Hematopoietic multipotent progenitor cell treated with erythropoietin and hydrocortisone succinate and interleukin-3 and kit ligand, for 17 days (in vitro differentiated cells): ENCODE data around the gene DLK2.
"Not testable (repeated sequence)": the region's sequence is repeated elsewhere in the genome, so short reads cannot be mapped to it uniquely, and the experiment has no call there.

ENCODE experiments used
- DNase-seq: peaks from one replicate; pipeline ENCODE4 v3.0.0-alpha.2; 2015; ENCODE audit warnings: low spot score

Gene DLK2

DNA sequence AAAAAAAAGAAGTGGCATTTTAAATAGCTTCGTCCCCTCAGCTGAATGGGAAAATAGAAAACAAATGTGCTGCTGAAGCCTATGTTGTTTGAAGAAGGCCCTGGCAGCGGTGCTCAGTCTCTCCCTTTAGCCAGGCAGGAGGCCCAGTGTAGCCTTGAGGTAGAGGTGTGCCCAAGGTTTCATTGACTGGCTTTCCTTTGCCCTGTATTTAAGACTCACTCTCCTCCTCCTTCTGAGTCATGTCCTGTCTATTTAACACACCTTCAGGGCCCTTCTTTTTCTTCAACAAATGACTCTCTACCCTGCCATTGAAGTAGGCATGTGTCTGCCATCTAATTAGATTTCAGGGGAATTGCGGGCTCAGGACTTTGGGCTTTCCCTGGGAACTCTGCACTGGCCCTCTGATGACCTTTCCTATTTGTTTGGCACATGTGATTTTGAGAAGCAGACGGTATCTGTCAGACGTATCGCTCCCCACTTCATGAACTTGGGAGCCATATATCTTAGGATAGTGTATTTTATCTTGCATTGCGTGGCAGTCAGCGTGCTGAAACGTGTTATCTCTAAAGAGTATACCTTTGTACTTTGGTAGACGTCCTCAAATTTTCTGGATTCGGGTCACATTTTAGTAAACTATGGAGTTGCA is 26.4 kb upstream of the DLK2 start:
- no peak for DNase-seq

DNA sequence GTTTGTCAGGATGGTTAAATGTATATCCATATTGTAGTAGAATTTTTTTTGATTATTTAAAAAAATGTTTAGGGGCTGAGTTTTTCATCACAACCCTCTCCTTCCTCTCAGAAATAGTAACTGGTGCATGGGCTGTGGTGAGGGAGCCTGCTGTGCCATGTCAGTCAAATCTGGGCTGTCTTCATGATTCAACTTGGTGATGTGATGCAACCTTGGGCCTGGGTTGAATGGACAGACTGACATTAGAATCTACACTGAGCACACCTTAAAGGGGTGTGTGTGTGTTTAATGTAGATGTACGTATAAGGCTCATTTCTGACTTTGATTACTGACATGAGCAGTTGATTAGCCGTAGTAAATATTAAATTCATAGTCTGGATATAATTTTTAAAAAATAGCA is 25.7 kb upstream of the DLK2 start:
- no peak for DNase-seq

DNA sequence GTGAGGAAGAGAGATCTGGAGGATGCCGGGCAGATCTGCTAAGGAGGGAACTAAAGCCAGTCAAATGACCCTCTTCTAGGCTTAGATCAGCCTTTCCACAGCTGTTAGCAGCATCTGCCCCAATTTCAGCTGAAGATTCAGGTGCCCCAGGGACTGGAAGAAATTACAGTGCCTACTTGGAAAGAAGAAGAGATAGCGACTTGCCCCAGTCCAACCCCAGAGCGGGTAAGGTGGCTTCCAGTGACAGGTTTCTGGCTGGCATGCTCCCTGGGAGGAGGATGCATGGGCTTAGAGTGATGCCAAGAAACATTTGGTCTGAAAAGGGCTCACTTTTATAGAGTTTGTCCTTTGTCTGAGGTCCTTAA is 22.6 kb upstream of the DLK2 start:
- peak; percentile 46 for DNase-seq

- DNase-seq: peak; percentile 84
Measured at GRCh38 chr6:43477235-43478007, 22.1 kb upstream of the DLK2 start, which contains the start of gene TJAP1. Gene TJAP1, plus strand, starts transcription at chr6:43477570. Its CDS starts 21,432 bp downstream, at chr6:43499002.

DNA sequence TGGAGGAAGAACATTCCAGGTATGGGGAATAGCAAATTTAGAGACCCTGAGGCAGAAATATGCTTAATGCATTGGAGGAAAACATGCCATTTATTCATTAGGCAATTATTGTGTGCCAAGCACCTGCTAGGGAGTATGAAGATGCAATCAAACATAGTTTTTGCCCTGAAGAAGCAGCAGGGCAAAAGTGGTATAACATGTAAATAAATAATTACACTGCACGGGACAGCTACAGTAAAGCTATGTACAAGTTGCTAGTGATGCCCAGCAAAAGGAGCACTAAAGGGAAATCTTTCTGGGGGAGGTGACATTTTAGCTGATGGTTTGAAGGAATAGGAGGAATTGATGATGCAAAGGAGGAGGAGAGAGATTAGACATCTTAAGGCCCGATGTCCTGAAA is 21.4 kb upstream of the DLK2 start:
- DNase-seq: no peak

DNA sequence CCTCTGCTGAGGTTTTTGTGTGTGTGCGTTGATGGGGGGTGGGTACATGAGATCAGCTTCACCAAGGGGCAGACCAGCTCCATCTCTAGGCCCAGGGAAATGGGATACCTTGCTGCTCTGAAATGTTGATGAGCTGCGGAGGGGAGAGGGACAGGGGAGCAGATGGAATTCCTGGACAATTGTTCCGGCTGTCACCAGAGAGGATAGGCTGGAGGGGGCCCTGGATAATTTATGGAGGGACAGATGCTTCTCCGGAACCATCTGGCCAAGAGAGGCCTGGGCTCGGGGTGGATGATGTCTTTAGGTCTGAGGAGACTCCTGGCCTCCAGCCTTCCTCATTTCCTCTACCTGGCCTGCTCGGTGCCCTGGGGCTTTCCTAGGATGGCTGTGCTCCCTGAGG is 20.2 kb upstream of the DLK2 start:
- DNase-seq: no peak

DNA sequence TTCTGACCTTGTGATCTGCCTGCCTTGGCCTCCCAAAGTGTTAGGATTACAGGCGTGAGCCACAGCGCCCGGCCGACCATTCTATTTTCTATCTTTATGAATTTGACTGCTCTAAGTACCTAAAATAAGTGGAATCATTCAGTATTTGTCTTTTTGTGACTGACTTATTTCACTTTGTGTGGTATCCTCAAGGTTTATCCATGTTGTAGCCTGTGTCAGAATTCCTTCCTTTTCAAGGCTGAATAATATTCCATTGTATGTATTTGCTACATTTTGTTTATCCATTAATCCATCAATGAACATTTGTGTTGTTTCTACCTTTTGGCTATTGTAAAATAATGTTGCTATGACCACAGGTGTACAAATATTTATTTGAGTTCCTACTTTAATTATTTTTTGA is 17.2 kb upstream of the DLK2 start:
- DNase-seq: no peak

GRCh38 chr6:43471399-43471798 is 16.1 kb upstream of the DLK2 start:
- DNase-seq: no peak

DNA sequence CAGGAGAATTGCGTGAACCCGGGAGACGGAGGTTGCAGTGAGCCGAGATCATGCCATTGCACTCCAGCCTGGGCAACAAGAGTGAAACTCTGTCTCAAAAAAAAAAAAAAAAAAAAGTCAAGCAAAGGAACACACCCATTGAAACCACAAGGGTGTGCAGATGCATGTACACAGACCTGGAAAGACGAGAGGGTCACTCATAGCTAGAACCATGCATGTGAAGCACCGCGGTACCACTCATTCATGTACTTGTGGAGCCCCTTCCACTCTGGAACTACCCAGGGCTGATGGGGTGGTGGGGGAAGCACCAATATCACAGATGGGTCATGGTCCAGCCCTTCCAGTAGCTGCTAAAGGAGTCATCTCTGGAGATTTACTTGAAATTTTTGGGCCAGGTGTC is 14.6 kb upstream of the DLK2 start:
- no peak for DNase-seq

DNA sequence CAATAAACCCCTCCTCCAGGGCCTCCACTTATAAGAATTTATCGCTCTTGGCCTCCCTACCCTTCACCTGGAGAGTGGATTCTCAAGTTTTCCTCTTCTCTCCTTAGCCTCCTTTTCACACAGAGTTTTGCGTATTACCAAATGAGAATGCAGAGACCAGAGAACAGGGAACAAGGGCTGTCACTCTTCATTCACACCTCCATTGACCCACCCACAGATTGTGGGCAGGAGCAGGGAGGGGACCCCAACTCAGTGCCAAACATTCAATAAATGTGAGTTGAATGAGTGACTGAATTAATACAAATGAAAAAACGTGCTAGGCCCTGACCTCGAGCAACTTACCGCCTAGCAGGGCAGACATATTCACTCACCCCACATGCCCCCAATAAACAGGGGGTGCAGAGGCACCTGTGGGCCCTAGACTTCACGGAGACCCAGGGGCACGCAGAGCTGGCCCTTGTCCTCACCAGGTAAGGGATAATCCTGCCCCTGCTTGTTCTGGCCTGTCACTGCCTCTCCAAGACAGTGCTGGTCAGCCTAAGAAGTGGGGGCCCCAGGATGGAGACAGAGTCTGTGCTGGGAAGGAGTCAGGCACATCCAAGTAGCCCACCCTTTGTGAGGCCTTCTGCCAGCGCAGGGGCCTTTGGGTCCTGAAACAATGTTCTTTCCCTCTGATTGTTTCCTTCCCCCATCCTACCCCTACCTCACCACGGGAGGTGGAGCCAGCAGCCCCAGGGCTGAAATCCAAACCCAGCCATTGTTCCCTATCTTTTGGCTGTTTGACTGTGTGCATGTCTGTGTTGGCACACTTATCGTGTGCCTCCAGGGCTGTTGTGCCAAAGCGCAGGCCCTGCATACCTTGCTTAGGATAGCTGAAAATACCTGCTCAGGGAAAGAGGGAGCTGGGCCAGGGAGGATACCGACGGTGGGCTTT is 13.7 kb upstream of the DLK2 start:
- DNase-seq: no peak

- no peak for DNase-seq
Measured at GRCh38 chr6:43468240-43468639, 12.9 kb upstream of the DLK2 start.

- no peak for DNase-seq
Measured at GRCh38 chr6:43467752-43468151, 12.4 kb upstream of the DLK2 start.

DNA sequence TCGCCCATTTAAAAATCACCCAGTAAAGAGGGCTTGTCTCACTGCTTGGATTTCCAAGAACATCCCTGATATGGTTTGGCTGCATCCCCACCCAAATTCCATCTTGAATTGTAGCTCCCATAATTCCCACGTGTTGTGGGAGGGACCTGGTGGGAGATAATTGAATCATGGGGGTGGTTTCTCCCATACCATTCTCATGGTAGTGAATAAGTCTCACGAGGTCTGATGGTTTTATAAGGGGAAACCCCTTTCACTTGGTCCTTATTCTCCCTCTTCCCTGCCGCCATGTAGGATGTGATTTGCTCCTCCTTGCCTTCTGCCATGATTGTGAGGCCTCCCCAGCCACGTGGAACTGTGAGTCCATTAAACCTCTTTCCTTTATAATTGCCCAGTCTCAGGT is 11.9 kb upstream of the DLK2 start:
- not testable (repeated sequence) for DNase-seq

GRCh38 chr6:43465948-43466347 is 10.6 kb upstream of the DLK2 start:
- DNase-seq: no peak

GRCh38 chr6:43464337-43464736 is 9.0 kb upstream of the DLK2 start:
- no peak for DNase-seq

- no peak for DNase-seq
Measured at GRCh38 chr6:43461936-43462335, 6.6 kb upstream of the DLK2 start.

DNA sequence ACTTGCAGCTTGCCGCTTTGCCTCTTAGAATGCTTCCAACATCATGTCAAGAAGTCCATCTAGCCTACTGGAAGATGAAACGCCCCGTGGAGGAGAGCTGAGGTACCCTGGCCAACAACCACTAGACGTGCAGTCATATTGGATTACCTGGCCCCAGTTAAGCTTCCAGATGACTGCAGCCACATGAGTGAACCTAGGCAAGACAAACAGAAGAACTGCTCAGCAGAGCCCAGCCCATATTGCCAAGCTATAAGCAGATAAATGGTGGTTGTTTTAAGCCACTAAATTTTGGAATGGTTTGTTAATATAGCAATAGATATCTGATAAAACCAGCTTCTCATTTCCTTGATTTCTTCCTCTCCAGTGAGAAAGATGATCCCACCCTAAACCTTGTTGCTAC is 4.7 kb upstream of the DLK2 start:
- no peak for DNase-seq

- no peak for DNase-seq
Measured at GRCh38 chr6:43459535-43459934, 4.2 kb upstream of the DLK2 start.

DNA sequence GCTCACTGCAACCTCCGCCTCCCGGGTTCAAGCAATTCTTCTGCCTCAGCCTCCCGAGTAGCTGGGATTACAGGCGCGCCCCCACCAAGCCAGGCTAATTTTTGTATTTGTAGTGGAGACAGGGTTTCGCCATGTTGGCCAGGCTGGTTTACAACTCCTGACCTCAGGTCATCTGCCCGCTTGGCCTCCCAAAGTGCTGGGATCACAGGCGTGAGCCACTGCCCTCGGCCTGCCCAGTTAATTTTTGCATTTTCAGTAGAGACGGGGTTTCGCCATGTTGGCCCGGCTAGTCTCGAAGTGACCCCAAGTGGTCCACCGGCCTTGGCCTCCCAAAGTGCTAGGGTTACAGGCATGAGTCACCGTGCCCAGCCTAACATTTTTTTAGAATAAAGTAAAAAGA is 2.8 kb upstream of the DLK2 start:
- DNase-seq: not testable (repeated sequence)

DNA sequence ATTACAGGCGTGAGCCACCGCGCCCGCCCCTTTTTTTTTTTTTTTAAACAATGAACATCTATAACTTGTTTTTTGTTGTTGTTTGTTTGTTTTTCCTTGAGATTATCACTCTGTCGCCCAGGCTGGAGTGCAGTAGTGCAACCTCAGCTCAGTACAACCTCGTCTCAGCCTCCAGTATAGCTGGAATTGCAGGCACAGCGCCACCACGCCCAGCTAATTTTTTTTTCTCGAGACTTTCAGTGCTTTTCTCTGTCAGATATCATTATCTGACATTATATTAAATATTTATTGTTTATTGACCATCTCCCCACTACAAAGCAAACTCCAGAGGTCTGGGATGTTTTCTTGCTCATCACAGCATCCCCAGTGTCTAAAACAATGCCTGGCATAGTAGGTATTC is 2.3 kb upstream of the DLK2 start:
- no peak for DNase-seq

GRCh38 chr6:43454696-43455530 is 435 bp downstream of the DLK2 start:
- DNase-seq: peak; percentile 69

- no peak for DNase-seq
Measured at GRCh38 chr6:43454290-43454695, 1.1 kb downstream of the DLK2 start.
